Measurements from ENCODE around the gene DMD. TPM values are rescaled to one million over a fixed set of nuclear protein-coding genes. Genes with fewer than 3 reads are reported as not detected.

DMD gene
- total and polyA plus RNA-seq, 2 of the 8 experiments (the other 6 are each of a cell fraction or from before 2014, with no cell fraction given): 4.8 to 7.4 TPM

GRCh38 chrX:32533848-32534247 is 677.5 kb downstream of the DMD start:
- no peaks in the 10 kb centered on the region for H4K20me1 ChIP-seq (replicated peaks in 1 of 2; ENCODE audit: control insufficient read depth in 1 of 2, insufficient read depth in 2 of 2, low read length in 2 of 2)
- no peak overlapping the region for H4K8ac ChIP-seq (ENCODE audit: extremely low read depth, insufficient read depth, low read length)
- no peak overlapping the region for H3K4me2 ChIP-seq (ENCODE audit: insufficient read depth in 1 of 2, low read depth in 2 of 2, low read length in 2 of 2)
- ChIA-PET POLR2A (ENCODE audit: partially characterized antibody) (no interaction called here), CTCF (ENCODE audit: partially characterized antibody) (no interaction called here)
- H2BK15ac ChIP-seq (ENCODE audit: low read length): no peak overlapping the region
- H2BK12ac ChIP-seq (ENCODE audit: low read depth, low read length): no peak overlapping the region
- H3K36me3 ChIP-seq (ENCODE audit: control insufficient read depth in 2 of 4, insufficient read depth in 4 of 4, low read length in 3 of 4): no peaks in the 10 kb centered on the region
- no peaks in the 10 kb centered on the region for H3K9me3 ChIP-seq (ENCODE audit: insufficient read depth in 2 of 2, low read depth in 1 of 2, low read length in 1 of 2)
- H3K23ac ChIP-seq (ENCODE audit: insufficient read length): no peak overlapping the region
- H4K5ac ChIP-seq (ENCODE audit: insufficient read length, low read depth, low read length): no peak overlapping the region
- H3K27me3 ChIP-seq (replicated peaks in 1 of 4; ENCODE audit: control insufficient read depth in 3 of 4, extremely low read depth in 1 of 4, insufficient read depth in 3 of 4, low read length in 3 of 4): no peaks in the 10 kb centered on the region
- H2AK5ac ChIP-seq (ENCODE audit: low read depth, low read length): no peak overlapping the region
- no peak overlapping the region for H3K56ac ChIP-seq (replicated peaks; ENCODE audit: insufficient read length, low read depth, low read length)
- no peak overlapping the region for H3K27ac ChIP-seq (ENCODE audit: low read depth, low read length)
- no peak overlapping the region for H3K4me3 ChIP-seq (ENCODE audit: extremely low read depth in 1 of 4, insufficient read depth in 2 of 4, low read depth in 3 of 4, low read length in 4 of 4)
- H3K14ac ChIP-seq (ENCODE audit: insufficient read length): no peak overlapping the region
- WGBS, 2 experiments (ENCODE audit: extremely low coverage in 1 of 2, insufficient coverage in 1 of 2, insufficient read length in 1 of 2, insufficient replicate concordance in 2 of 2, low coverage in 1 of 2, low lambda C conversion rate in 2 of 2, missing lambda C conversion rate in 1 of 2): 89% methylated on average over 4 of the region's 4 CpGs; no CpG with 5 or more reads in 1 of the 2 experiments
- no peak overlapping the region for H2BK120ac ChIP-seq (replicated peaks; ENCODE audit: low read depth, low read length)
- no peaks in the 10 kb centered on the region for H3K79me2 ChIP-seq (ENCODE audit: control insufficient read depth in 1 of 2, insufficient read depth in 2 of 2, low read length in 2 of 2)
- H2AFZ ChIP-seq (ENCODE audit: low read length): no peak overlapping the region
- no peak for DNase-seq (ENCODE audit: low read depth in 1 of 2, low spot score in 2 of 2)
- no peaks in the 10 kb centered on the region for H3K79me1 ChIP-seq (ENCODE audit: low read depth, low read length)
- H3K18ac ChIP-seq (ENCODE audit: extremely low read depth, low read length): no peak overlapping the region
- H2BK20ac ChIP-seq (ENCODE audit: low read length): no peak overlapping the region
- H3K4me1 ChIP-seq (replicated peaks in 1 of 4; ENCODE audit: control insufficient read depth in 3 of 4, insufficient read depth in 4 of 4, low read length in 3 of 4): peaks cover 0 to 2% (median 0%) of the 10 kb centered on the region in 4 experiments; a peak in 3 of 7 replicates
- H3K4ac ChIP-seq (replicated peaks; ENCODE audit: insufficient read length, low read depth, low read length): no peak overlapping the region
- no peak overlapping the region for H4K91ac ChIP-seq (replicated peaks; ENCODE audit: insufficient read length, low read length)
- H2BK5ac ChIP-seq (ENCODE audit: low read depth, low read length): no peak overlapping the region
- H3K9ac ChIP-seq (replicated peaks in 1 of 4; ENCODE audit: extremely low read depth in 1 of 4, low read depth in 3 of 4, low read length in 3 of 4): no peak overlapping the region
- H3K23me2 ChIP-seq (ENCODE audit: low read depth, low read length): no peaks in the 10 kb centered on the region
- FAIRE-seq: no peak
- TF ChIP-seq RNF2 (IDR thresholded peaks at IDR 0.05; ENCODE audit: borderline replicate concordance, low read depth, low read length, missing control alignments, poor library complexity, severe bottlenecking) (no peak), CTBP2 (IDR thresholded peaks at IDR 0.05; ENCODE audit: borderline replicate concordance, insufficient read depth, insufficient read length, low read length) (no peak), CTCF (IDR thresholded peaks at IDR 0.05; ENCODE audit: control extremely low read depth in 1 of 3, insufficient read depth in 1 of 3, low read depth in 1 of 3, low read length in 3 of 3) (no peak), FOSL1 (IDR thresholded peaks at IDR 0.05; ENCODE audit: insufficient read depth, low read depth, low read length) (no peak), MAX (IDR thresholded peaks at IDR 0.05) (no peak), RFX5 (IDR thresholded peaks at IDR 0.05; ENCODE audit: borderline replicate concordance, low read depth, low read length) (no peak), CREB1 (IDR thresholded peaks at IDR 0.05) (no peak), HDAC2 (IDR thresholded peaks at IDR 0.05; ENCODE audit: borderline replicate concordance in 1 of 2, low read depth in 2 of 2, low read length in 2 of 2) (no peak), CBX8 (IDR thresholded peaks at IDR 0.05; ENCODE audit: borderline replicate concordance, low read depth, low read length) (no peak), EGR1 (IDR thresholded peaks at IDR 0.05; ENCODE audit: borderline replicate concordance, low read depth, low read length) (no peak), HDAC6 (IDR thresholded peaks at IDR 0.05; ENCODE audit: low read depth, low read length) (no peak)

All from H1 (cell line).